Karpas-422 (cell line): ENCODE measurements around the gene KRT7. TPM values are rescaled to one million over a fixed set of nuclear protein-coding genes. Genes with fewer than 3 reads are reported as not detected.

Experiments
- DNase-seq: peaks from one replicate; pipeline ENCODE4 v3.0.0-alpha.2; 2015
- H2AFZ ChIP-seq: fragments of 200-600 bp; sonication (generic); 2 replicates; pipeline ENCODE4 v1.6.1; 2014; ENCODE audit warnings: antibody characterized with exemption, low read length, mixed read lengths
- H3K27ac ChIP-seq: fragments of 200-600 bp; sonication (generic); 2 replicates; pipeline ENCODE4 v1.5.1; 2014; ENCODE audit warnings: mild to moderate bottlenecking, low read length, moderate library complexity
- H3K27me3 ChIP-seq: fragments of 200-600 bp; sonication (generic); 2 replicates; pipeline ENCODE4 v1.6.1; 2014; ENCODE audit warnings: low read length, mixed read lengths
- H3K36me3 ChIP-seq: fragments of 200-600 bp; sonication (generic); 2 replicates; pipeline ENCODE4 v1.6.1; 2014; ENCODE audit warnings: low read length, mixed read lengths; ENCODE audit not compliant: insufficient read depth
- H3K4me1 ChIP-seq: fragments of 200-600 bp; sonication (generic); 2 replicates; pipeline ENCODE4 v1.6.1; 2014; ENCODE audit warnings: mild to moderate bottlenecking, low read length, mixed read lengths
- H3K4me2 ChIP-seq: fragments of 200-600 bp; sonication (generic); 2 replicates; pipeline ENCODE4 v1.6.1; 2014; ENCODE audit warnings: low read length, low read depth, mild to moderate bottlenecking; ENCODE audit not compliant: poor library complexity, severe bottlenecking
- H3K4me3 ChIP-seq: fragments of 200-600 bp; sonication (generic); 2 replicates; pipeline ENCODE4 v1.5.1; 2014; ENCODE audit warnings: mild to moderate bottlenecking, antibody characterized with exemption, low read length, mixed read lengths
- H3K79me2 ChIP-seq: fragments of 200-600 bp; sonication (generic); 2 replicates; pipeline ENCODE4 v1.6.1; 2014; ENCODE audit warnings: mild to moderate bottlenecking, low read length, mixed read lengths
- H3K9ac ChIP-seq: fragments of 200-600 bp; sonication (generic); 2 replicates; pipeline ENCODE4 v1.6.0; 2014; ENCODE audit warnings: low read length
- H3K9me2 ChIP-seq: fragments of 200-600 bp; sonication (generic), shearing (Covaris generic); replicated peaks from 2 replicates; pipeline ENCODE4 v1.6.0; 2014; ENCODE audit warnings: mild to moderate bottlenecking, low read length, moderate library complexity; ENCODE audit not compliant: insufficient read depth
- H3K9me3 ChIP-seq: fragments of 300-700, 200-600 bp; sonication (generic); 2 replicates; pipeline ENCODE4 v1.6.1; 2014; ENCODE audit warnings: low read length, mixed read lengths
- H4K20me1 ChIP-seq: fragments of 200-600 bp; sonication (generic); 2 replicates; pipeline ENCODE4 v1.6.1; 2014; ENCODE audit warnings: mild to moderate bottlenecking, antibody characterized with exemption, low read length, low read depth; ENCODE audit not compliant: insufficient read depth
- total RNA-seq: library from RNA; depleted of rRNA; stranded (reverse); fragments of >200 nt; shearing (Covaris generic); gene quantifications from 2 replicates; pipeline ENCODE4 v1.2.3, GENCODE V29; 2014; ENCODE audit warnings: low replicate concordance

The KRT7 gene
- total RNA-seq, 1 experiment from 2014 or later = not detected

DNA sequence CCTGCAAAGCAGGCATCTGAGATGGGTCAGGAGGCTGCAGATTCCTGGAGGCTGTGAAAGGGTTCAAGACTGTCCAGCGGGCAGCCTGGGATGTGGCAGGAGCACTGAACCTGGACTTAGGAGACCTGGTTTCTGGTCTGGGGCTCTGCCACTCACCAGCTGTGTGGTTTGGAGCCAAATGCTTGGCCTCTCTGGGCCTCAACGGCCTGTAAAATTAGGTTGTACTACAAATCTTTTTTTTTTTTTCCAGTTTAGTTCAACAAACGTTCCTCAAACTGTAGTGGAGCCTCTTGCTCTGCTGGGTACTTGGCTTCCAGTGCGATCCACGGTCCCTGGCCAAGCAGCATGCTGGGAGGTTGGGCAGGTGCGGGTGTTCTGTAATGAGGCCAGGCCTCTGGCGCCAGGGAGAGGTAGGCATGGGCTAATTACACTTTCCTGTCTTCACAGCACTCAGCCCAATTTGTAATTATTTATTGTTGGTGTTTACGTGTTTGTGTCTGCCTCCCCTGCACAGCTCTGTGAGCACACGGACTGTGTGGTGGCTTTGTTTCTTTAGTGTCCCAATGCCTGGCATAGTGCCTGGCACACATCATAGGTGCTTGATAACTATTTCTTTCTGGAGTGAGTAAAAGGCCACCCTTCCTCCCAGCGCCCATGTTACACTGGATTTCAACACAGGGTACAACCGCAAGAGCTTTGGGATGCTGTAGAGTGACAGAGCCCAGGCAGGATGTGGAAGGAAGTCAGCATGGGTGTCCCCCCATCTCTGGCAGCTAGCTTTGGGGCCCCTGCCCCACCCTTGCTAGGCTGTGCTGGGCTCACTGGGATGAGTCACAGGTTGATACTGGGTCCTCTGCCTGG, 35.4 kb upstream of the KRT7 start:
- H3K9me3 ChIP-seq = no peaks in the 10 kb centered on the region
- no peaks in the 10 kb centered on the region for H3K9me2 ChIP-seq
- no peaks in the 10 kb centered on the region for H3K36me3 ChIP-seq
- no peak overlapping the region for H3K4me2 ChIP-seq
- H3K27me3 ChIP-seq = no peaks in the 10 kb centered on the region
- no peak overlapping the region for H3K4me3 ChIP-seq
- no peaks in the 10 kb centered on the region for H3K4me1 ChIP-seq
- DNase-seq = no peak
- H3K79me2 ChIP-seq = no peaks in the 10 kb centered on the region
- no peak overlapping the region for H3K9ac ChIP-seq
- H2AFZ ChIP-seq = no peak overlapping the region
- H3K27ac ChIP-seq = no peak overlapping the region
- H4K20me1 ChIP-seq = no peaks in the 10 kb centered on the region

DNA sequence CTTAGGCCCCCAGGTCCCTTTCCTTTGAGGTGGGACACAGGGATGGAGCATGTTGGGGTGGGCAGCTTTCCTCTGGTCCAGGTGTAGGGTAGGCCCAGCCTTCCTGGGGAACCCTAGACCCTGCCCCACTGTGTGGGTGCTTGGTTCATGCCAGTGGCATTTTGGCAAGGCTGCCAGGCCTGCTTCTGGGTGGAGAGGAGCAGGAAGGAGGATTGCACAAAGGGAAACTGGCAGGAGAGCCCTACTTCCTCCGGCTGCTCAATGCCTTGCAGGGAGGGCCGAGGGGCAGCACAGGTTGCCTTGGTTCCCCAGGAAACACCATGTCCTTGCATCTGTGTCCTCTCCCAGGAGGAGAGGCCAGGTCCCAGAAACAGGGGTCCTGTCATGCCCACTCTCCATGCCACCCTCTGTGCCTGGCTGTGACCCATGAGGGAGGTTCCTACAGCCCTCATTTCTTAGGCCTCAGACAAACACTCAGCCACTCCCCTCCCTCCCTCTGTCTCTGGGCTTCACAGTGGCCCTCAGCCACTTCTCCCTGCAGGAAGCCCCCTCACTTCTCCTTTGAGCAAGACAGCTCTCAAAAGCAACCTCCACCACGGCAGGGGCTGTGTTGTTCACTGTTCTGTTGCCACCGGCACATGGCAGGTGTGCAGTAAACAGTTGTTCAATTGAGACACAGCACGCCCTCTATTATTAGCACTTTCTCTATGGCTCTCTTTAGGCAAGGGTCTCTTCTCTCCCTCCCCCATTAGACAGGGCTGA, 34.4 kb upstream of the KRT7 start:
- no peaks in the 10 kb centered on the region for H3K4me1 ChIP-seq
- H3K9ac ChIP-seq = no peak overlapping the region
- no peak overlapping the region for H2AFZ ChIP-seq
- no peaks in the 10 kb centered on the region for H3K9me2 ChIP-seq
- H3K27ac ChIP-seq = no peak overlapping the region
- H3K4me3 ChIP-seq = no peak overlapping the region
- DNase-seq = no peak
- H3K4me2 ChIP-seq = no peak overlapping the region
- no peaks in the 10 kb centered on the region for H3K27me3 ChIP-seq
- H3K79me2 ChIP-seq = no peaks in the 10 kb centered on the region
- no peaks in the 10 kb centered on the region for H3K36me3 ChIP-seq
- H4K20me1 ChIP-seq = no peaks in the 10 kb centered on the region
- H3K9me3 ChIP-seq = no peaks in the 10 kb centered on the region

- H4K20me1 ChIP-seq = no peaks in the 10 kb centered on the region
- no peak overlapping the region for H3K4me3 ChIP-seq
- DNase-seq = no peak
- no peaks in the 10 kb centered on the region for H3K9me2 ChIP-seq
- no peaks in the 10 kb centered on the region for H3K4me1 ChIP-seq
- no peaks in the 10 kb centered on the region for H3K36me3 ChIP-seq
- H2AFZ ChIP-seq = no peak overlapping the region
- no peak overlapping the region for H3K27ac ChIP-seq
- no peak overlapping the region for H3K9ac ChIP-seq
- H3K79me2 ChIP-seq = no peaks in the 10 kb centered on the region
- no peaks in the 10 kb centered on the region for H3K27me3 ChIP-seq
- H3K4me2 ChIP-seq = no peak overlapping the region
- H3K9me3 ChIP-seq = no peaks in the 10 kb centered on the region
Measured at GRCh38 chr12:52199294-52199919, 33.6 kb upstream of the KRT7 start.

DNA sequence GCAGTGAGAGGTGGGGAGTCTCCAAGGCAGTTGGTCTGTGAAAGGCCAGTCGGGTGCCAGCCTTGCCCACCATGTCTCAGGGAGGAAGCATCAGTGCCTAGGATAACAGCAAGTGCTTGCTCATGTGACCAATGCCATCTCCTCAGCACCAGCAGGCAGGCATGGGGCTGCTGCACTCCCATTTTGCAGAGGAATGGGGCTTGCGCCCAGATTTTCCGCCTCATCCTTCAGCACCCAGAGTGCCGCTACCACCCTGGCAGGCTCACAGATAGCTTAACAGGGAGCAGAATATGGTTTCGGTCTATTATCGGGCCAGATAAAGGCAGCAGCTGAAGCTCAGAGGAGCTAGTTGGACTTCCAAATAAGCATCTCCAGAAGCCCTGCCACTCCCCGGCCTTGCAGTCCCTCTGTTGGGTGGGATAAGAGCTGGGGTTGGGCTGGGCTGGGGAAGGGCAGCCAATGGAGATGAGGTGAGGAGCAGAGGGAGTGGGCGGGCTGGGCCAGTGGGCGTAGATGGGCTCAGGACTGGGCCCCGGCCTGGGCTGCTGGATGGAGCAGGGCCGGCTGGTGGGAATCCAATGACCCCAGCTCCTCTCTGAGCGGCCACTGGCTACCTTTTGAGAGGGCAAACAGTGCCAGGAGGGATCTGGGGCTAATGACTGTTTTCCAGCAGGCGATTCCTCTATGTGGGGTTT, 32.8 kb upstream of the KRT7 start:
- Histone ChIP-seq H3K27me3 (no peaks in the 10 kb centered on the region), H3K79me2 (no peaks in the 10 kb centered on the region), H4K20me1 (no peaks in the 10 kb centered on the region), H3K9me3 (no peaks in the 10 kb centered on the region), H3K9me2 (no peaks in the 10 kb centered on the region), H2AFZ (no peak overlapping the region), H3K27ac (no peak overlapping the region), H3K36me3 (no peaks in the 10 kb centered on the region), H3K4me1 (no peaks in the 10 kb centered on the region), H3K4me3 (no peak overlapping the region), H3K9ac (no peak overlapping the region), H3K4me2 (no peak overlapping the region)
- no peak for DNase-seq

DNA sequence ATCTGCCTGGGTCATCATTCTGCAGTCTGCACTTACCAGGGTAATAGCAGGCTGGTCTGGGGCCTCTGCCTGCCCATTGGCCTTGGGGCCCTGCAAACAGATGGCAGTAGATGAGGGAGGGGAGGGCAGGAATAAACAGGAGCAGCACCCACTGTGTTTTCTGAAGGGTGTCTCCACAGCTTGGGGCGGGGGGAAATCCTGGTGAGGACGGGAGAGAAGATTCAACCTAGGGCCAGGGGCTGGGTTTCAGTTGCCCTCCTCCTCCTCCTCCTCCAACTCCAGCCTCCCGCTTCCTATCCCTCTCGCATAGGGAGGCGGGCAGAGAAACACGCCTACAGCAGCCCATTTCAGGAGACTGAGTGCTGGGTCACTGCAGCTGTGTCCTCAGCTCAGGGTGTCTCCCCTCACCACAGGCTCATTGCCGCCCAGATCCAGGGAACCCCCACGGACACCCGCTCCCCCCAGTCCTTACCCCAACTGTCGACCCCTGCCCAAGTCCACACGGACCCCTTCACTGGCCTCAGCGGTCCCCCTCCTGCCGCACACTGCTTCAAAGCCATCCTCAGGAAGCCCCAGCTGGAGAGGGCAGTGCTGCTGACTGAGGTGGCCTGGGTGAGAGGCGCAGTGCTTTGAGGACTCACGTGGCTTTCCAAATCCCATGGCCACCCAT, 32.1 kb upstream of the KRT7 start:
- Histone ChIP-seq H3K27me3 (no peaks in the 10 kb centered on the region), H3K9ac (no peak overlapping the region), H4K20me1 (no peaks in the 10 kb centered on the region), H3K9me3 (no peaks in the 10 kb centered on the region), H3K79me2 (no peaks in the 10 kb centered on the region), H3K4me1 (no peaks in the 10 kb centered on the region), H2AFZ (no peak overlapping the region), H3K4me3 (no peak overlapping the region), H3K36me3 (no peaks in the 10 kb centered on the region), H3K4me2 (no peak overlapping the region), H3K9me2 (no peaks in the 10 kb centered on the region), H3K27ac (no peak overlapping the region)
- DNase-seq = no peak

- Histone ChIP-seq H3K36me3 (no peaks in the 10 kb centered on the region), H3K9me2 (no peaks in the 10 kb centered on the region), H3K9ac (no peak overlapping the region), H3K4me1 (no peaks in the 10 kb centered on the region), H3K9me3 (no peaks in the 10 kb centered on the region), H3K27ac (no peak overlapping the region), H4K20me1 (no peaks in the 10 kb centered on the region), H2AFZ (no peak overlapping the region), H3K4me3 (no peak overlapping the region), H3K79me2 (no peaks in the 10 kb centered on the region), H3K27me3 (no peaks in the 10 kb centered on the region), H3K4me2 (no peak overlapping the region)
- no peak for DNase-seq
Measured at GRCh38 chr12:52201451-52201839, 31.6 kb upstream of the KRT7 start.

DNA sequence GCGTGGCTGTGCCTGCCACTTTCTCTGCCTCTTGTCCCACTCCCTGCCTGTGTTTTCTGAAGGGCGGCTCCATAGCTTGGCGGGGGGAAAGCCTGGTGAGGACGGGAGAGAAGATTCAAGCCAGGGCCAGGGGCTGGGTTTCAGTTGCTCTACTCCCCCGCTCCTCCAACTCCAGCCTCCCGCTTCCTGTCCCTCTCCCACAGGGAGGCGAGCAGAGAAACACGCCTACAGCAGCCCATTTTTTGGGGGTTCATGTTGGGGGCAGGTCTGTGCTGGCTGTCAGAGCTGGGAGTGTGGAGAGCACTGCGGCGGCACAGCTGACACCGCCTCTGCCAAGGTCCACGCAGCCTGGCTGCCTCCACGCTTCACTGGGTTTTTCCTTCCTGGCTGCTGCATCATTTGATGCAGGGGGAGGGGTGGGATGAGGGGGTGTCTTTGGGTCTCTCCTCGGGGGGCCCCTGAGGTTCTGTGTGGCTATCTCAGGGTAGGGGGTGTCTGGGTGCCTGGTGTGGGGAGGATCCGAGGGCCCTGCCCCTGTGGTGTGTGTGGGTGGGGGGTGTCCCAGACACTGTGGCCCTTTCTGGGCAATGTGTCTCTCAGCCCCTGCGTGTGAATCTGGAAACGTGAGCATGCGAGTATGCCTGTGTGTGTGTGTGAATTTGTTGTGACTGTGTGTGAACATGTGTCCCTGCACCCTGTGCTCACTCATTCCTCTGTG, 30.5 kb upstream of the KRT7 start:
- no peak for DNase-seq
- Histone ChIP-seq H3K9me2 (no peaks in the 10 kb centered on the region), H3K4me1 (no peaks in the 10 kb centered on the region), H3K79me2 (no peaks in the 10 kb centered on the region), H3K4me2 (no peak overlapping the region), H3K36me3 (no peaks in the 10 kb centered on the region), H3K4me3 (no peak overlapping the region), H4K20me1 (no peaks in the 10 kb centered on the region), H3K9ac (no peak overlapping the region), H2AFZ (no peak overlapping the region), H3K9me3 (no peaks in the 10 kb centered on the region), H3K27ac (no peak overlapping the region), H3K27me3 (no peaks in the 10 kb centered on the region)
